H1 (cell line): ENCODE data around the gene GPC6.

Experiments
- BRCA1 ChIP-seq: IDR thresholded peaks from 2 replicates; pipeline ENCODE4 v1.6.1; 2012; ENCODE audit warnings: low read depth, low read length, improper control_type of control experiment
- POLR2A ChIP-seq, 2 experiments: IDR thresholded peaks; 1 replicate in 1 of 2; 2 replicates in 1 of 2; pipeline ENCODE4 v1.6.1; 2011; ENCODE audit warnings: low read depth in 2 of 2, low read length in 2 of 2, mild to moderate bottlenecking in 2 of 2; ENCODE audit errors: control extremely low read depth in 1 of 2
- RFX5 ChIP-seq: IDR thresholded peaks from 2 replicates; pipeline ENCODE4 v1.6.1; 2011; ENCODE audit warnings: low read depth, low read length, improper control_type of control experiment, borderline replicate concordance
- RXRA ChIP-seq: IDR thresholded peaks from 2 replicates; pipeline ENCODE4 v1.6.1; 2011; ENCODE audit warnings: low read depth, mild to moderate bottlenecking, low read length, moderate library complexity; ENCODE audit not compliant: insufficient read depth
- TAF1 ChIP-seq: IDR thresholded peaks from 2 replicates; pipeline ENCODE4 v1.6.1; 2011; ENCODE audit warnings: mild to moderate bottlenecking, low read depth, low read length
- TF ChIP-seq, protein P1 (sequence below), 3 experiments: IDR thresholded peaks; 1 replicate in 2 of 3; 2 replicates in 1 of 3; pipeline versions ENCODE4 v1.5.1 to v1.6.1; 2011; ENCODE audit warnings: low read length in 3 of 3, mild to moderate bottlenecking in 3 of 3, inconsistent platforms in 2 of 3, low read depth in 1 of 3, moderate library complexity in 1 of 3; ENCODE audit not compliant: insufficient read depth in 1 of 3; ENCODE audit errors: control extremely low read depth in 1 of 3
- TF ChIP-seq, protein P2 (sequence below): IDR thresholded peaks from 2 replicates; pipeline ENCODE4 v1.6.1; 2012; ENCODE audit warnings: inconsistent platforms
- TF ChIP-seq, protein P3 (sequence below): IDR thresholded peaks from 2 replicates; pipeline ENCODE4 v1.6.1; 2011; ENCODE audit warnings: low read length, improper control_type of control experiment

DNA sequence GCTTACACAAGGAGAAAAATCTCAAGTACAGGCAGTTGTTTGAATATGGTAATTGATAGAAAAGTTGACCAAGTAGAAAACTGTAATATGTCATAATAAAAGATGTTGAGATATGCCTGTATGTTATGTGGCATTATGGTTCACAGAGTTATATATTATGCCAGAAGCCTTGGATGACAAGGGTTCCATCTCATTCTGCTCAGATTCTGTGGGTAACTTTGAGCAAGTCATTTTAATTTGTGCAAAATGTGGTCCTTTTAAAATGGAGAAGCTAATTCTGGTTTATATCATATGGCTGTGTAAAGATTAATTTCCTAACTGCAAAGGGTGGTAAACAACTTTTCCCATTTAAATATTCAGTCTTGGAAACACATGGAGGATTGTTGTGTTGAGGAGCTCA lies 180.9 kb downstream of the GPC6 start:
- no peak for TF ChIP-seq TAF1
- TF ChIP-seq, protein P1, sequence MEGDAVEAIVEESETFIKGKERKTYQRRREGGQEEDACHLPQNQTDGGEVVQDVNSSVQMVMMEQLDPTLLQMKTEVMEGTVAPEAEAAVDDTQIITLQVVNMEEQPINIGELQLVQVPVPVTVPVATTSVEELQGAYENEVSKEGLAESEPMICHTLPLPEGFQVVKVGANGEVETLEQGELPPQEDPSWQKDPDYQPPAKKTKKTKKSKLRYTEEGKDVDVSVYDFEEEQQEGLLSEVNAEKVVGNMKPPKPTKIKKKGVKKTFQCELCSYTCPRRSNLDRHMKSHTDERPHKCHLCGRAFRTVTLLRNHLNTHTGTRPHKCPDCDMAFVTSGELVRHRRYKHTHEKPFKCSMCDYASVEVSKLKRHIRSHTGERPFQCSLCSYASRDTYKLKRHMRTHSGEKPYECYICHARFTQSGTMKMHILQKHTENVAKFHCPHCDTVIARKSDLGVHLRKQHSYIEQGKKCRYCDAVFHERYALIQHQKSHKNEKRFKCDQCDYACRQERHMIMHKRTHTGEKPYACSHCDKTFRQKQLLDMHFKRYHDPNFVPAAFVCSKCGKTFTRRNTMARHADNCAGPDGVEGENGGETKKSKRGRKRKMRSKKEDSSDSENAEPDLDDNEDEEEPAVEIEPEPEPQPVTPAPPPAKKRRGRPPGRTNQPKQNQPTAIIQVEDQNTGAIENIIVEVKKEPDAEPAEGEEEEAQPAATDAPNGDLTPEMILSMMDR (IDR thresholded peaks at IDR 0.05; ENCODE audit: control extremely low read depth in 1 of 3, insufficient read depth in 1 of 3, low read depth in 1 of 3, low read length in 3 of 3): no peak
- no peak for TF ChIP-seq RXRA
- no peak for TF ChIP-seq POLR2A (IDR thresholded peaks at IDR 0.05; ENCODE audit: control extremely low read depth in 1 of 2, low read depth in 2 of 2, low read length in 2 of 2)
- TF ChIP-seq, protein P2, sequence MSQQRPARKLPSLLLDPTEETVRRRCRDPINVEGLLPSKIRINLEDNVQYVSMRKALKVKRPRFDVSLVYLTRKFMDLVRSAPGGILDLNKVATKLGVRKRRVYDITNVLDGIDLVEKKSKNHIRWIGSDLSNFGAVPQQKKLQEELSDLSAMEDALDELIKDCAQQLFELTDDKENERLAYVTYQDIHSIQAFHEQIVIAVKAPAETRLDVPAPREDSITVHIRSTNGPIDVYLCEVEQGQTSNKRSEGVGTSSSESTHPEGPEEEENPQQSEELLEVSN: no peak
- TF ChIP-seq RFX5: no peak
- TF ChIP-seq BRCA1: no peak
- TF ChIP-seq, protein P3, sequence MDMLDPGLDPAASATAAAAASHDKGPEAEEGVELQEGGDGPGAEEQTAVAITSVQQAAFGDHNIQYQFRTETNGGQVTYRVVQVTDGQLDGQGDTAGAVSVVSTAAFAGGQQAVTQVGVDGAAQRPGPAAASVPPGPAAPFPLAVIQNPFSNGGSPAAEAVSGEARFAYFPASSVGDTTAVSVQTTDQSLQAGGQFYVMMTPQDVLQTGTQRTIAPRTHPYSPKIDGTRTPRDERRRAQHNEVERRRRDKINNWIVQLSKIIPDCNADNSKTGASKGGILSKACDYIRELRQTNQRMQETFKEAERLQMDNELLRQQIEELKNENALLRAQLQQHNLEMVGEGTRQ: no peak
